Testis (tissue), 2 donors: Measurements from ENCODE around the gene PLPPR1.

Experiments
- CTCF ChIP-seq, 3 experiments: fragments of 450-650 bp in 2 of 3; fragments of 200-600 bp in 1 of 3; sonication (generic) in 1 of 3; IDR thresholded peaks; one replicate each; pipeline ENCODE4 v1.5.1; 2016 to 2019; ENCODE audit warnings: antibody characterized with exemption in 3 of 3, mild to moderate bottlenecking in 2 of 3, moderate library complexity in 1 of 3
- POLR2A ChIP-seq: fragments of 450-650 bp; IDR thresholded peaks from one replicate; pipeline ENCODE4 v1.6.1; 2017; ENCODE audit warnings: antibody characterized with exemption, mild to moderate bottlenecking, moderate library complexity

- TF ChIP-seq CTCF (IDR thresholded peaks at IDR 0.05) (no peak), POLR2A (no peak)
These were observed 332.1 kb downstream of the PLPPR1 start for GRCh38 chr9:101360647-101361046.
